Keratinocyte (primary cell): ENCODE results near the gene HADH.

Experiments
- CTCF ChIP-seq, 3 experiments: IDR thresholded peaks in 1 of 3; conservative IDR thresholded peaks in 1 of 3; optimal IDR thresholded peaks in 1 of 3; 2 replicates in 2 of 3; 3 replicates in 1 of 3; pipeline versions ENCODE3 to v1.5.1; 2011; ENCODE audit warnings: low read length in 3 of 3, mild to moderate bottlenecking in 3 of 3, moderate library complexity in 2 of 3, control low read depth in 1 of 3, inconsistent platforms in 1 of 3; ENCODE audit not compliant: insufficient read depth in 2 of 3; ENCODE audit errors: extremely low read depth in 1 of 3
- EZH2 ChIP-seq: IDR thresholded peaks from one replicate; pipeline ENCODE4 v1.6.1; 2012; ENCODE audit warnings: inconsistent platforms, mild to moderate bottlenecking, low read length, moderate library complexity

- TF ChIP-seq CTCF (optimal IDR thresholded peaks at IDR 0.05 in 1 of 3, IDR thresholded peaks at IDR 0.05 in 1 of 3, conservative IDR thresholded peaks at IDR 0.05 in 1 of 3; ENCODE audit: extremely low read depth in 1 of 3, insufficient read depth in 2 of 3, low read length in 3 of 3) (no peak), EZH2 (no peak)
These were observed 82.6 kb downstream of the HADH start for GRCh38 chr4:108072300-108072699.
